GM23338 (cell line): Measurements from ENCODE around the gene SNRPB2. TPM values are rescaled to one million over a fixed set of nuclear protein-coding genes. Genes with fewer than 3 reads are reported as not detected.

ENCODE experiments used
- ATAC-seq: fragments of 200-7000 bp; cut with Tn5 transposase; 3 replicates; pipeline ENCODE4 v1.9.1; 2020
- DNase-seq: peaks from one replicate; pipeline ENCODE4 v3.0.0-alpha.2; 2015; ENCODE audit warnings: low spot score
- H2AFZ ChIP-seq: fragments of 200-600 bp; sonication (generic); 2 replicates; pipeline ENCODE4 v1.8.0; 2016; ENCODE audit warnings: antibody characterized with exemption, mild to moderate bottlenecking, moderate library complexity
- H3F3A ChIP-seq: fragments of 200-600 bp; sonication (generic); replicated peaks from 2 replicates; pipeline ENCODE4 v1.8.0; 2017; ENCODE audit warnings: antibody characterized with exemption, mixed run types, low read depth
- H3K27ac ChIP-seq: fragments of 200-600 bp; sonication (generic); 2 replicates; pipeline ENCODE4 v1.6.1; 2016; ENCODE audit warnings: low read depth
- H3K27me3 ChIP-seq: fragments of 200-600 bp; sonication (generic); 2 replicates; pipeline ENCODE4 v1.8.0; 2016; ENCODE audit warnings: mild to moderate bottlenecking, mixed run types, moderate library complexity; ENCODE audit not compliant: insufficient read depth
- H3K36me3 ChIP-seq: fragments of 200-600 bp; sonication (generic); 2 replicates; pipeline ENCODE4 v1.8.0; 2016; ENCODE audit warnings: mild to moderate bottlenecking; ENCODE audit not compliant: insufficient read depth
- H3K4me1 ChIP-seq: fragments of 200-600 bp; sonication (generic); 2 replicates; pipeline ENCODE4 v1.8.0; 2016; ENCODE audit warnings: mild to moderate bottlenecking, moderate library complexity; ENCODE audit not compliant: insufficient read depth
- H3K4me2 ChIP-seq: fragments of 200-600 bp; sonication (generic); 2 replicates; pipeline ENCODE4 v1.7.1; 2017; ENCODE audit warnings: mixed run types
- H3K4me3 ChIP-seq: fragments of 200-600 bp; sonication (generic); 2 replicates; pipeline ENCODE4 v1.6.1; 2016; ENCODE audit warnings: mixed run types
- H3K79me2 ChIP-seq: fragments of 200-600 bp; sonication (generic); replicated peaks from 2 replicates; pipeline ENCODE4 v1.8.0; 2017; ENCODE audit warnings: mild to moderate bottlenecking; ENCODE audit not compliant: insufficient read depth
- H3K9me2 ChIP-seq: fragments of 200-600 bp; sonication (generic); 2 replicates; pipeline ENCODE4 v1.8.0; 2017; ENCODE audit not compliant: insufficient read depth
- H4K20me1 ChIP-seq: fragments of 200-600 bp; sonication (generic); replicated peaks from 2 replicates; pipeline ENCODE4 v1.8.0; 2017; ENCODE audit warnings: mild to moderate bottlenecking; ENCODE audit not compliant: insufficient read depth
- H3K27ac Mint-ChIP-seq: 2 replicates; pipeline ENCODE4 v1.8.0; 2020; ENCODE audit warnings: inconsistent platforms, mild to moderate bottlenecking, moderate library complexity, mixed read lengths
- H3K27me3 Mint-ChIP-seq: 3 replicates; pipeline ENCODE4 v1.8.0; 2022; ENCODE audit warnings: low read depth, mild to moderate bottlenecking, moderate library complexity, mixed read lengths, inconsistent platforms; ENCODE audit not compliant: insufficient read depth, poor library complexity
- H3K36me3 Mint-ChIP-seq: 3 replicates; pipeline ENCODE4 v1.8.0; 2021; ENCODE audit warnings: low read depth, mild to moderate bottlenecking, inconsistent platforms, moderate library complexity, mixed read lengths
- H3K4me1 Mint-ChIP-seq: 3 replicates; pipeline ENCODE4 v1.8.0; 2020; ENCODE audit warnings: mild to moderate bottlenecking, inconsistent platforms, mixed read lengths
- H3K4me3 Mint-ChIP-seq: 3 replicates; pipeline ENCODE4 v1.8.0; 2021; ENCODE audit warnings: moderate library complexity, mild to moderate bottlenecking, inconsistent platforms, mixed read lengths
- H3K9me3 Mint-ChIP-seq: 3 replicates; pipeline ENCODE4 v1.8.0; 2020; ENCODE audit warnings: moderate library complexity, mild to moderate bottlenecking, inconsistent platforms, mixed read lengths
- CTCF ChIP-seq, 2 experiments: fragments of 200-600 bp in 1 of 2; sonication (generic) in 1 of 2; conservative IDR thresholded peaks; 2 replicates each; pipeline versions ENCODE4 v1.5.1 to v1.6.1; 2016 to 2017; ENCODE audit warnings: antibody characterized with exemption in 2 of 2, low read depth in 2 of 2, mild to moderate bottlenecking in 2 of 2, moderate library complexity in 1 of 2
- ETS1 ChIP-seq: IDR thresholded peaks from 2 replicates; pipeline ENCODE4 v1.6.1; 2016; ENCODE audit warnings: antibody characterized with exemption
- EZH2phosphoT487 ChIP-seq: fragments of 200-600 bp; sonication (generic); IDR thresholded peaks from one replicate; pipeline ENCODE4 v1.8.1; 2018; ENCODE audit warnings: antibody characterized with exemption; ENCODE audit not compliant: unreplicated experiment
- JUNB ChIP-seq: IDR thresholded peaks from one replicate; pipeline ENCODE4 v1.6.1; 2016; ENCODE audit warnings: antibody characterized with exemption; ENCODE audit not compliant: unreplicated experiment
- NANOG ChIP-seq: IDR thresholded peaks from 2 replicates; pipeline ENCODE4 v1.6.1; 2016; ENCODE audit warnings: antibody characterized with exemption, borderline replicate concordance
- POLR2AphosphoS5 ChIP-seq: IDR thresholded peaks from 2 replicates; pipeline ENCODE4 v1.6.1; 2016; ENCODE audit warnings: antibody characterized with exemption, low read depth
- STAT1 ChIP-seq: IDR thresholded peaks from one replicate; pipeline ENCODE4 v1.6.1; 2016; ENCODE audit warnings: antibody characterized with exemption; ENCODE audit not compliant: unreplicated experiment
- ZNF114 ChIP-seq: fragments of 250-450 bp; sonication (Bioruptor Pico); IDR thresholded peaks from 2 replicates; pipeline ENCODE4 v1.5.0; 2020; ENCODE audit warnings: mild to moderate bottlenecking, moderate library complexity
- ZNF331 ChIP-seq: fragments of 250-450 bp; sonication (Bioruptor Pico); IDR thresholded peaks from 2 replicates; pipeline ENCODE4 v1.5.0; 2020; ENCODE audit warnings: low read depth, mild to moderate bottlenecking, moderate library complexity
- ZNF462 ChIP-seq: fragments of 250-450 bp; sonication (Bioruptor Pico); IDR thresholded peaks from 2 replicates; pipeline ENCODE4 v1.5.0; 2020; ENCODE audit warnings: mild to moderate bottlenecking, moderate library complexity
- polyA plus RNA-seq: library from polyadenylated mRNA; unstranded; fragments of >200 nt; fragmentation: Nextera tagmentation; extraction: Ambion mirVana; gene quantifications from 2 replicates; pipeline ENCODE4 v1.2.1, GENCODE V29; 2016
- total RNA-seq: library from RNA; depleted of rRNA; stranded (reverse); fragments of >200 nt; shearing (Covaris generic); gene quantifications from 2 replicates; pipeline ENCODE4 v1.2.3, GENCODE V29; 2014

The SNRPB2 gene
- total and polyA plus RNA-seq, 2 experiments from 2014 or later, result 94.9 to 377 TPM

GRCh38 chr20:16759181-16759563 lies 29.3 kb downstream of the SNRPB2 start (continued):
- no peak for TF ChIP-seq ZNF114 (CRISPR knock-in tag)
- no peak for TF ChIP-seq JUNB
- no peak for TF ChIP-seq POLR2AphosphoS5
- TF ChIP-seq ZNF462 (CRISPR knock-in tag), result no peak

GRCh38 chr20:16760431-16761304 lies 30.8 kb downstream of the SNRPB2 start:
- Histone ChIP-seq H3K79me2 (no peaks in the 10 kb centered on the region), H3F3A (no peaks in the 10 kb centered on the region), H4K20me1 (no peaks in the 10 kb centered on the region), H3K36me3 (no peaks in the 10 kb centered on the region), H3K4me1 (peaks cover 7% of the 10 kb centered on the region), H3K27ac (no peak overlapping the region), H3K4me2 (peak overlapping the region; percentile 39), H2AFZ (peak overlapping the region; percentile 92), H3K4me3 (no peak overlapping the region), H3K27me3 (no peaks in the 10 kb centered on the region), H3K9me2 (no peaks in the 10 kb centered on the region)
- ATAC-seq, result peak; percentile 63
- peaks cover 6% of the 10 kb centered on the region; the same call in 2 of the 3 replicates for H3K36me3 Mint-ChIP-seq
- peak; percentile 11 for DNase-seq
- peaks cover 19% of the 10 kb centered on the region for H3K4me1 Mint-ChIP-seq
- no peak overlapping the region for H3K4me3 Mint-ChIP-seq
- H3K9me3 Mint-ChIP-seq, result peaks cover 11% of the 10 kb centered on the region
- H3K27me3 Mint-ChIP-seq, result peaks cover 3% of the 10 kb centered on the region
- peak overlapping the region; percentile 24; the same call in 1 of the 2 replicates for H3K27ac Mint-ChIP-seq
- TF ChIP-seq EZH2phosphoT487 (no peak), ETS1 (no peak), CTCF (conservative IDR thresholded peaks at IDR 0.05; ENCODE audit: low read depth in 2 of 2) (no peak), STAT1 (no peak), ZNF114 (CRISPR knock-in tag) (no peak), ZNF331 (CRISPR knock-in tag) (no peak), NANOG (no peak)
